NOMO-1 treated with dmso at 0.1 percent for 144 hours (cell line): Measurements from ENCODE around the gene RHBG.
"Not testable (repeated sequence)": the region's sequence is repeated elsewhere in the genome, so short reads cannot be mapped to it uniquely, and the experiment has no call there.

Source experiments
- DNase-seq: peaks from one replicate; lab custom pipeline; 2025; ENCODE audit not compliant: unreplicated experiment; lab: John Stamatoyannopoulos, UW

Gene RHBG

GRCh38 chr1:156368889-156369684 lies at the start of gene RHBG:
Gene RHBG, plus strand, starts transcription at chr1:156369211. Its CDS starts 39 bp downstream, at chr1:156369250.
- no peak for DNase-seq

GRCh38 chr1:156319664-156320063 lies 49.3 kb upstream of the RHBG start:
- DNase-seq = no peak

GRCh38 chr1:156320560-156320959 lies 48.5 kb upstream of the RHBG start:
- no peak for DNase-seq

GRCh38 chr1:156323179-156323578 lies 45.8 kb upstream of the RHBG start:
- not testable (repeated sequence) for DNase-seq

- no peak for DNase-seq
Measured at GRCh38 chr1:156336242-156336641, 32.8 kb upstream of the RHBG start.

- DNase-seq = no peak
Measured at GRCh38 chr1:156337052-156337887, 31.7 kb upstream of the RHBG start.

- DNase-seq = no peak
Measured at GRCh38 chr1:156337888-156338179, 31.2 kb upstream of the RHBG start.

- peak; percentile 99 for DNase-seq
Measured at GRCh38 chr1:156338180-156338976, 30.6 kb upstream of the RHBG start, which contains the start of the genes CCT3 and TSACC. Gene CCT3, minus strand, starts transcription at chr1:156338292. Its CDS starts 108 bp downstream, at chr1:156338184. Gene TSACC, plus strand, starts transcription at chr1:156338526. Its CDS starts 1,232 bp downstream, at chr1:156339758.

- DNase-seq = no peak
Measured at GRCh38 chr1:156342166-156342955, 26.6 kb upstream of the RHBG start.

GRCh38 chr1:156344409-156344808 lies 24.6 kb upstream of the RHBG start:
- no peak for DNase-seq

- DNase-seq = not testable (repeated sequence)
Measured at GRCh38 chr1:156346035-156346434, 23.0 kb upstream of the RHBG start.

GRCh38 chr1:156346636-156347035 lies 22.4 kb upstream of the RHBG start:
- DNase-seq = no peak

GRCh38 chr1:156347331-156347730 lies 21.7 kb upstream of the RHBG start:
- DNase-seq = no peak

GRCh38 chr1:156352481-156352880 lies 16.5 kb upstream of the RHBG start:
- DNase-seq = not testable (repeated sequence)

- DNase-seq = no peak
Measured at GRCh38 chr1:156356262-156356874, 12.6 kb upstream of the RHBG start.

GRCh38 chr1:156356875-156357534 lies 12.0 kb upstream of the RHBG start:
- DNase-seq = no peak

GRCh38 chr1:156357977-156358376 lies 11.0 kb upstream of the RHBG start:
- DNase-seq = no peak

GRCh38 chr1:156358641-156359040 lies 10.4 kb upstream of the RHBG start:
- no peak for DNase-seq

- no peak for DNase-seq
Measured at GRCh38 chr1:156359249-156359648, 9.8 kb upstream of the RHBG start.
